ENCODE data around the gene FGF22. TPM values are rescaled to one million over a fixed set of nuclear protein-coding genes. Genes with fewer than 3 reads are reported as not detected.

FGF22 gene
- total and polyA plus RNA-seq, 2 of the 4 experiments (the other 2 are of a cell fraction), result 0.14 TPM; not detected in 1

- peak; percentile 11 for ATAC-seq (ENCODE audit: low read depth)
- no peaks in the 10 kb centered on the region for H3K9me3 ChIP-seq (ENCODE audit: control insufficient read depth, insufficient read depth, low read length)
- peak overlapping the region; percentile 95 for H2AK9ac ChIP-seq (replicated peaks; ENCODE audit: low read depth, low read length, poor library complexity)
- no peak overlapping the region for H2BK15ac ChIP-seq (ENCODE audit: low read depth, low read length)
- WGBS, 2 experiments (ENCODE audit: extremely low coverage in 2 of 2, insufficient read length in 1 of 2), result 0% methylated on average over 46 of the region's 81 CpGs; no CpG with 5 or more reads in 1 of the 2 experiments
- peak; percentile 38 for DNase-seq
- H3K18ac ChIP-seq (ENCODE audit: low read depth, low read length), result no peak overlapping the region
- H3K14ac ChIP-seq (replicated peaks; ENCODE audit: low read depth, low read length), result 0 out of 2 replicates have a peak overlapping the region, but pooled peaks have one; percentile 62
- H3K27ac ChIP-seq (ENCODE audit: insufficient read depth, low read length), result peak overlapping the region; percentile 75
- peaks cover 7% of the 10 kb centered on the region; the same call in 1 of the 2 replicates for H3K36me3 ChIP-seq (ENCODE audit: control insufficient read depth, insufficient read depth, low read length)
- dilution Hi-C loops (cut with HindIII; ENCODE audit: low sequenced_read_pairs, unreplicated experiment) (no loop called here), intact Hi-C loops (cut with micrococcal nuclease) (loop anchor here (2.0 to 10.0 kb wide), 4 partner anchors 30 to 250 kb away; partner anchors contain the start of genes POLRMT and R3HDM4), in situ Hi-C loops (cut with MboI; ENCODE audit: low sequenced_read_pairs) (no loop called here)
- CTCF ChIA-PET, result no interaction called here
- H3K4me3 ChIP-seq (ENCODE audit: insufficient read depth, low read depth, low read length), result peak overlapping the region; percentile 87
- H2BK120ac ChIP-seq (ENCODE audit: low read depth, low read length), result no peak overlapping the region
- H4K8ac ChIP-seq (ENCODE audit: low read depth in 2 of 2, low read length in 2 of 2), result peak overlapping the region in 1 of 2 experiments; percentile 74; a peak in 3 of 4 replicates
- peaks cover 14% of the 10 kb centered on the region for H3K4me1 ChIP-seq (ENCODE audit: control insufficient read depth, insufficient read depth, low read length)
- BruUV-seq (replicated peaks), result no TSS peak
- H3K27me3 ChIP-seq (ENCODE audit: control insufficient read depth, insufficient read depth, low read length), result no peaks in the 10 kb centered on the region
- H3K9ac ChIP-seq (ENCODE audit: low read depth, low read length), result peak overlapping the region; percentile 91
- no peak for TF ChIP-seq CEBPB (IDR thresholded peaks at IDR 0.05; ENCODE audit: low read depth, low read length)
- TF ChIP-seq USF2 (IDR thresholded peaks at IDR 0.05; ENCODE audit: low read depth, low read length), result no peak
- no peak for TF ChIP-seq ELK1 (IDR thresholded peaks at IDR 0.05; ENCODE audit: borderline replicate concordance, low read depth, low read length)
- TF ChIP-seq CHD1 (IDR thresholded peaks at IDR 0.05; ENCODE audit: low read depth, low read length), result 0 out of 2 replicates have a peak, but pooled peaks have one; percentile 48
- no peak for TF ChIP-seq RFX5 (IDR thresholded peaks at IDR 0.05; ENCODE audit: low read depth, low read length)
- 0 out of 2 replicates have a peak, but pooled peaks have one; percentile 12 for TF ChIP-seq POLR2A (IDR thresholded peaks at IDR 0.05; ENCODE audit: low read depth, low read length)
- TF ChIP-seq RAD21 (IDR thresholded peaks at IDR 0.05; ENCODE audit: low read length), result no peak
- 0 out of 2 replicates have a peak, but pooled peaks have one; percentile 30 for TF ChIP-seq MAZ (IDR thresholded peaks at IDR 0.05; ENCODE audit: borderline replicate concordance, low read depth, low read length)
- peak overlapping the region; percentile 83 for H3K4ac ChIP-seq (ENCODE audit: low read depth, low read length)
- POLR2A ChIA-PET (ENCODE audit: unreplicated experiment), result no interaction called here
- no peaks in the 10 kb centered on the region for H3K9me1 ChIP-seq (ENCODE audit: insufficient read depth, low read length)
- peak overlapping the region; percentile 32; the same call in 1 of the 2 replicates for H2AK5ac ChIP-seq (ENCODE audit: low read depth, low read length)
- H2BK5ac ChIP-seq (ENCODE audit: low read depth, low read length, poor library complexity, severe bottlenecking), result peak overlapping the region; percentile 82
- peaks cover 0 to 35% of the 10 kb centered on the region in 2 experiments; a peak in 2 of 4 replicates for H3K79me1 ChIP-seq (ENCODE audit: low read depth in 1 of 2, low read length in 2 of 2)
- H4K5ac ChIP-seq (ENCODE audit: low read depth, low read length), result no peak overlapping the region
- H3K56ac ChIP-seq (ENCODE audit: extremely low read depth, insufficient read depth, low read length), result peak overlapping the region; percentile 48; the same call in 1 of the 2 replicates
- no peak overlapping the region for H2BK20ac ChIP-seq (ENCODE audit: low read depth, low read length)
- no peak overlapping the region; the same call in 1 of the 2 replicates for H4K91ac ChIP-seq (ENCODE audit: insufficient read depth, low read depth, low read length)
- 0 out of 2 replicates have a peak overlapping the region, but pooled peaks have one; percentile 2 for H3K23ac ChIP-seq (ENCODE audit: low read depth, low read length)
- H3K4me2 ChIP-seq (ENCODE audit: low read depth, low read length), result peak overlapping the region; percentile 95
- peaks cover 49% of the 10 kb centered on the region for H4K20me1 ChIP-seq (ENCODE audit: insufficient read depth, low read length)
- peak overlapping the region; percentile 92 for H2AFZ ChIP-seq (replicated peaks; ENCODE audit: low read length, poor library complexity)
Observed at GRCh38 chr19:662207-662961, 22.7 kb downstream of the FGF22 start.

All from IMR-90 (cell line).